ENCODE measurements around the gene GID4. TPM values are rescaled to one million over a fixed set of nuclear protein-coding genes. Genes with fewer than 3 reads are reported as not detected.
A peak's percentile ranks its signal among the peaks of the same experiment; 100 is the strongest.

The GID4 gene
- total RNA-seq, 1 donor = 13.0 TPM

- TF ChIP-seq CTCF (IDR thresholded peaks at IDR 0.05; ENCODE audit: extremely low read depth, low read depth, low read length) = no peak
- Histone ChIP-seq H3K36me3 (ENCODE audit: insufficient read depth, low read length) (no peaks in the 10 kb centered on the region), H3K27ac (ENCODE audit: low read depth, low read length) (peak overlapping the region; percentile 65), H3K9me3 (ENCODE audit: low read depth, low read length) (no peaks in the 10 kb centered on the region), H3K79me2 (ENCODE audit: insufficient read depth, low read length) (peaks cover 72% of the 10 kb centered on the region), H3K27me3 (ENCODE audit: insufficient read depth, low read length) (no peaks in the 10 kb centered on the region), H2AFZ (ENCODE audit: low read length) (peak overlapping the region; percentile 77), H3K4me1 (ENCODE audit: insufficient read depth, low read length) (peaks cover 31% of the 10 kb centered on the region), H3K4me3 (ENCODE audit: insufficient read depth, low read length) (peak overlapping the region; percentile 90), H4K20me1 (ENCODE audit: insufficient read depth, low read length) (peaks cover 20% of the 10 kb centered on the region), H3K4me2 (ENCODE audit: insufficient read depth, low read length) (peak overlapping the region; percentile 91)
- peak; percentile 84 for DNase-seq (ENCODE audit: insufficient read length, low spot score, missing footprints)
These were observed 490 bp downstream of the GID4 start for GRCh38 chr17:18039535-18040260.

GRCh38 chr17:18040261-18040858, 1.2 kb downstream of the GID4 start:
- DNase-seq (ENCODE audit: insufficient read length, low spot score, missing footprints) = no peak
- H3K4me3 ChIP-seq (ENCODE audit: insufficient read depth, low read length) = peak overlapping the region; percentile 90
- H3K27me3 ChIP-seq (ENCODE audit: insufficient read depth, low read length) = no peaks in the 10 kb centered on the region
- H2AFZ ChIP-seq (ENCODE audit: low read length) = peak overlapping the region; percentile 77
- no peaks in the 10 kb centered on the region for H3K9me3 ChIP-seq (ENCODE audit: low read depth, low read length)
- H3K79me2 ChIP-seq (ENCODE audit: insufficient read depth, low read length) = peaks cover 77% of the 10 kb centered on the region
- H3K4me1 ChIP-seq (ENCODE audit: insufficient read depth, low read length) = peaks cover 31% of the 10 kb centered on the region
- peaks cover 20% of the 10 kb centered on the region for H4K20me1 ChIP-seq (ENCODE audit: insufficient read depth, low read length)
- H3K27ac ChIP-seq (ENCODE audit: low read depth, low read length) = peak overlapping the region; percentile 59
- H3K36me3 ChIP-seq (ENCODE audit: insufficient read depth, low read length) = peaks cover 5% of the 10 kb centered on the region
- TF ChIP-seq CTCF (IDR thresholded peaks at IDR 0.05; ENCODE audit: extremely low read depth, low read depth, low read length) = no peak
- H3K4me2 ChIP-seq (ENCODE audit: insufficient read depth, low read length) = peak overlapping the region; percentile 91

- H3K36me3 ChIP-seq (ENCODE audit: insufficient read depth, low read length) = peaks cover 14% of the 10 kb centered on the region
- H3K9me3 ChIP-seq (ENCODE audit: low read depth, low read length) = no peaks in the 10 kb centered on the region
- no peak overlapping the region for H3K4me3 ChIP-seq (ENCODE audit: insufficient read depth, low read length)
- peak; percentile 93 for DNase-seq (ENCODE audit: insufficient read length, low spot score, missing footprints)
- peaks cover 20% of the 10 kb centered on the region for H4K20me1 ChIP-seq (ENCODE audit: insufficient read depth, low read length)
- H3K4me1 ChIP-seq (ENCODE audit: insufficient read depth, low read length) = peaks cover 31% of the 10 kb centered on the region
- H3K79me2 ChIP-seq (ENCODE audit: insufficient read depth, low read length) = peaks cover 71% of the 10 kb centered on the region
- peak overlapping the region; percentile 54 for H3K27ac ChIP-seq (ENCODE audit: low read depth, low read length)
- no peaks in the 10 kb centered on the region for H3K27me3 ChIP-seq (ENCODE audit: insufficient read depth, low read length)
- TF ChIP-seq CTCF (IDR thresholded peaks at IDR 0.05; ENCODE audit: extremely low read depth, low read depth, low read length) = no peak
- no peak overlapping the region for H2AFZ ChIP-seq (ENCODE audit: low read length)
- H3K4me2 ChIP-seq (ENCODE audit: insufficient read depth, low read length) = peak overlapping the region; percentile 53
These were observed 2.6 kb downstream of the GID4 start for GRCh38 chr17:18041776-18042175.

- H3K36me3 ChIP-seq (ENCODE audit: insufficient read depth, low read length) = peaks cover 23% of the 10 kb centered on the region
- H4K20me1 ChIP-seq (ENCODE audit: insufficient read depth, low read length) = peaks cover 20% of the 10 kb centered on the region
- H3K27me3 ChIP-seq (ENCODE audit: insufficient read depth, low read length) = no peaks in the 10 kb centered on the region
- H3K9me3 ChIP-seq (ENCODE audit: low read depth, low read length) = no peaks in the 10 kb centered on the region
- no peak overlapping the region for H3K4me3 ChIP-seq (ENCODE audit: insufficient read depth, low read length)
- no peak overlapping the region for H2AFZ ChIP-seq (ENCODE audit: low read length)
- peaks cover 29% of the 10 kb centered on the region for H3K4me1 ChIP-seq (ENCODE audit: insufficient read depth, low read length)
- no peak for DNase-seq (ENCODE audit: insufficient read length, low spot score, missing footprints)
- no peak overlapping the region for H3K4me2 ChIP-seq (ENCODE audit: insufficient read depth, low read length)
- TF ChIP-seq CTCF (IDR thresholded peaks at IDR 0.05; ENCODE audit: extremely low read depth, low read depth, low read length) = no peak
- peaks cover 61% of the 10 kb centered on the region for H3K79me2 ChIP-seq (ENCODE audit: insufficient read depth, low read length)
- no peak overlapping the region for H3K27ac ChIP-seq (ENCODE audit: low read depth, low read length)
These were observed 3.8 kb downstream of the GID4 start for GRCh38 chr17:18042983-18043382.
